ENCODE results near the gene PRKAG1.

The PRKAG1 gene

DNA sequence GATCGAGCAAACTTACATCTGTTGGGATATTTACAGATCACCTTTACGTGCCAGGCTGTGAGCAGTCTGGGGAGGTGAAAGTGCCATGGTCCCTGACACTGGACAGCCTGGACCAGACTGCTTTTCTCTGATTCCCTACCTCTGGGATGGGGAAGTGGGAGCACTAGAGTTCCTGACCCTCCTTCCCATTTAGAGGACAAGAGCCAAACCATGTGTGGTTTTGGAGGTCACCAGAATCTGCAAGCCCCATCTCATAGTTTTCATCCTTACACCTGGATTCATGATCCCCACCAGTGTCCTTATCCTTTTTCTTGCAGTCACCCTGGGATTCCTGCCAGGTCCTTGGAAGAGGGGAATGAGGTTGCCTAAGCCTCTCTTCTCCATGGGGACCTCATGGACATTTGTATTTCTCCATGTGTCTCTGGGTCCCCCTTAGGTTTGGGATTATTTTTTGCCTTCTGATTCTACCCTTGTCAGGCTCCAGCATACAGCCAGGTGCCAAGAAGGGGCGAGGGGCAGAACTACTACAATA is 45.6 kb downstream of the PRKAG1 start:
- no peaks in the 10 kb centered on the region for H3K36me3 ChIP-seq (ENCODE audit: insufficient read depth, low read length)
- no peak for TF ChIP-seq EZH2 (IDR thresholded peaks at IDR 0.05; ENCODE audit: borderline replicate concordance, low read length)
- TF ChIP-seq, protein P1, sequence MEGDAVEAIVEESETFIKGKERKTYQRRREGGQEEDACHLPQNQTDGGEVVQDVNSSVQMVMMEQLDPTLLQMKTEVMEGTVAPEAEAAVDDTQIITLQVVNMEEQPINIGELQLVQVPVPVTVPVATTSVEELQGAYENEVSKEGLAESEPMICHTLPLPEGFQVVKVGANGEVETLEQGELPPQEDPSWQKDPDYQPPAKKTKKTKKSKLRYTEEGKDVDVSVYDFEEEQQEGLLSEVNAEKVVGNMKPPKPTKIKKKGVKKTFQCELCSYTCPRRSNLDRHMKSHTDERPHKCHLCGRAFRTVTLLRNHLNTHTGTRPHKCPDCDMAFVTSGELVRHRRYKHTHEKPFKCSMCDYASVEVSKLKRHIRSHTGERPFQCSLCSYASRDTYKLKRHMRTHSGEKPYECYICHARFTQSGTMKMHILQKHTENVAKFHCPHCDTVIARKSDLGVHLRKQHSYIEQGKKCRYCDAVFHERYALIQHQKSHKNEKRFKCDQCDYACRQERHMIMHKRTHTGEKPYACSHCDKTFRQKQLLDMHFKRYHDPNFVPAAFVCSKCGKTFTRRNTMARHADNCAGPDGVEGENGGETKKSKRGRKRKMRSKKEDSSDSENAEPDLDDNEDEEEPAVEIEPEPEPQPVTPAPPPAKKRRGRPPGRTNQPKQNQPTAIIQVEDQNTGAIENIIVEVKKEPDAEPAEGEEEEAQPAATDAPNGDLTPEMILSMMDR (IDR thresholded peaks at IDR 0.05; ENCODE audit: low read length) = no peak
- H3F3A ChIP-seq (ENCODE audit: insufficient read depth, low read length) = no peaks in the 10 kb centered on the region
- H3K4me2 ChIP-seq (ENCODE audit: low read length) = no peak overlapping the region
- H3K9ac ChIP-seq (ENCODE audit: low read length) = no peak overlapping the region
- peaks cover 14% of the 10 kb centered on the region for H3K4me1 ChIP-seq (ENCODE audit: insufficient read depth, low read length, severe bottlenecking)
- no peaks in the 10 kb centered on the region for H4K20me1 ChIP-seq (ENCODE audit: insufficient read depth, low read length)
- H3K4me3 ChIP-seq (ENCODE audit: low read depth, low read length, poor library complexity, severe bottlenecking) = no peak overlapping the region
- no peak overlapping the region for H3K27ac ChIP-seq (ENCODE audit: low read depth, low read length, poor library complexity, severe bottlenecking)
- peaks cover 22% of the 10 kb centered on the region; the same call in 1 of the 2 replicates for H3K27me3 ChIP-seq (ENCODE audit: insufficient read depth, low read length)
- no peaks in the 10 kb centered on the region for H3K9me3 ChIP-seq (ENCODE audit: low read length)
- no peaks in the 10 kb centered on the region for H3K9me2 ChIP-seq (ENCODE audit: low read depth, low read length)
- H3K79me2 ChIP-seq (ENCODE audit: insufficient read depth, low read length) = no peaks in the 10 kb centered on the region
- no peak overlapping the region for H2AFZ ChIP-seq (ENCODE audit: low read length)

DNA sequence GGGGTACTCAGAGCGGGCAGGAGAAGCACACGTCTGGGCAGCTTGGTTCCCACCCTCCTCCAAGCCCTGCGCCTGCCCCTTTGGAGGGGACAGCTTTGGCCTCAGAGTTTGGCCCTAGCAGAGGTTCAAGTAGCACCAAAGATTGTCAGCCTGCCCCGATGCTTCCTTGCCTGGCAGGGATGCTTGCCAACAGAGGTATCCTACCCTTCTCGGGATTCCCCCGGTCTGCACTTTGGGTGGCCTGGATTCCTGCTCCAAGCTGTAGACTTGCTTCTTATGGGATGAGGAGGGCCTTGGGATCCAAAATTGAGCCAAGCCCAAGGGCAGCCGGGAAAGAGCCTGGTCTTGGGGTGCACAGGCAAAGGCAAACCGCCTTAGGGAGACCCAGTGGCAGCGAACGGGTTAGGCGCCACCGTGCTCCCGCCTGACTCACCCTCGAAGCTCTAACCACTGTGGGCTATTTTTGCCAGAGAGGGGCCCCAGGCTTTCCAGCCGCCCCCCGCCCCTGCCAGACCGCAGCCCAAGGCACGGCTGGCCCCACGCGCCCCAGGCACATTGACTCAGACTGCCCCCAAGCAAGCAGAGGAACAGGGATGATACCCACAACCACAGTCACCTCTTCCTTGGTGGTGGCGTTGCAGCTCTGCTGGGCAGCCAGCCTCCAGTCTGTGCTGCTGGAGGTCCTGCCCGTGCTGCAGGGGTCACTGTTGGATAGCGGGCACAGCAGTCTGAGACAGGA is 46.2 kb downstream of the PRKAG1 start:
- Histone ChIP-seq H3K9me2 (ENCODE audit: low read depth, low read length) (no peaks in the 10 kb centered on the region), H3K27me3 (ENCODE audit: insufficient read depth, low read length) (peaks cover 22% of the 10 kb centered on the region; the same call in 1 of the 2 replicates), H3K4me1 (ENCODE audit: insufficient read depth, low read length, severe bottlenecking) (peaks cover 8% of the 10 kb centered on the region), H3K9ac (ENCODE audit: low read length) (no peak overlapping the region), H4K20me1 (ENCODE audit: insufficient read depth, low read length) (no peaks in the 10 kb centered on the region), H3K4me3 (ENCODE audit: low read depth, low read length, poor library complexity, severe bottlenecking) (no peak overlapping the region), H3K36me3 (ENCODE audit: insufficient read depth, low read length) (no peaks in the 10 kb centered on the region), H3K79me2 (ENCODE audit: insufficient read depth, low read length) (no peaks in the 10 kb centered on the region), H2AFZ (ENCODE audit: low read length) (no peak overlapping the region), H3F3A (ENCODE audit: insufficient read depth, low read length) (no peaks in the 10 kb centered on the region), H3K9me3 (ENCODE audit: low read length) (no peaks in the 10 kb centered on the region), H3K4me2 (ENCODE audit: low read length) (peak overlapping the region; percentile 39; the same call in 1 of the 2 replicates), H3K27ac (ENCODE audit: low read depth, low read length, poor library complexity, severe bottlenecking) (no peak overlapping the region)
- TF ChIP-seq, protein P1 (IDR thresholded peaks at IDR 0.05; ENCODE audit: low read length) = no peak
- no peak for TF ChIP-seq EZH2 (IDR thresholded peaks at IDR 0.05; ENCODE audit: borderline replicate concordance, low read length)

DNA sequence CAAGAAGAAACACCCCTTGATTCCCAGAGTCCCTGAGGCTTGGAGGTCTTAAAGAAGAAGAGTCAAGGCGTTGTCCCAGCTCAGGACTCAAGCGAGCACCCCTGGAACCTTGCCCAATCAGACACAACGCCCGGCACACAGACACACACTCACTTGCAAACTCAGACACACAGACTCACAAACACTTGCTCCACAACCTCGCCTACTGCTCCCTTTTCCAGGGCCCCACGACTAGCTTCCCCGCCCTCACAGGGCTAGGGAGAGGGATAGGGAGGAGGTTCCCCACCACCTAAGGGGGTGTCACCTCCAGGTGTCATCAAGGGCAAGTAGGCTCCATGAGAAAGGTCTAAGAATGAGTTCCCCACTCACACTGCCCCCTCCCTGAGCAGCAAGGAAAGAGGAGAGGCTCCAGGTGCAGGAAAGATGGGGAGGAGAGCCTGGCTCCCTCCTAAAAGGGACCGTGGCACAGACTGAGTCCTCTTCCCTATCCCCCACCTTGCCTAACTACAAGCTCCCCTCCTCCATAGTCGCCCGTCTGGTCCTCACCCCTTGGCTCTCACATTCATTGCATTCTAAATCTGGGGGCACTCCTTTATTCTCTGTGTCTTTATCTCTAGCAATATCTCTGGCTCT is 47.8 kb downstream of the PRKAG1 start:
- Histone ChIP-seq H3K9me3 (ENCODE audit: low read length) (no peaks in the 10 kb centered on the region), H3K9me2 (ENCODE audit: low read depth, low read length) (no peaks in the 10 kb centered on the region), H3K36me3 (ENCODE audit: insufficient read depth, low read length) (no peaks in the 10 kb centered on the region), H3K4me3 (ENCODE audit: low read depth, low read length, poor library complexity, severe bottlenecking) (peak overlapping the region; percentile 25), H4K20me1 (ENCODE audit: insufficient read depth, low read length) (no peaks in the 10 kb centered on the region), H3F3A (ENCODE audit: insufficient read depth, low read length) (no peaks in the 10 kb centered on the region), H3K9ac (ENCODE audit: low read length) (no peak overlapping the region), H3K4me1 (ENCODE audit: insufficient read depth, low read length, severe bottlenecking) (peaks cover 20% of the 10 kb centered on the region), H3K27ac (ENCODE audit: low read depth, low read length, poor library complexity, severe bottlenecking) (no peak overlapping the region), H3K79me2 (ENCODE audit: insufficient read depth, low read length) (no peaks in the 10 kb centered on the region), H3K4me2 (ENCODE audit: low read length) (peak overlapping the region; percentile 39; the same call in 1 of the 2 replicates), H2AFZ (ENCODE audit: low read length) (no peak overlapping the region), H3K27me3 (ENCODE audit: insufficient read depth, low read length) (peaks cover 22% of the 10 kb centered on the region; the same call in 1 of the 2 replicates)
- TF ChIP-seq EZH2 (IDR thresholded peaks at IDR 0.05; ENCODE audit: borderline replicate concordance, low read length) = no peak
- TF ChIP-seq, protein P1 (IDR thresholded peaks at IDR 0.05; ENCODE audit: low read length) = no peak
